Measurements from ENCODE around the gene ANKRD27.
A peak's percentile ranks its signal among the peaks of the same experiment; 100 is the strongest.

The ANKRD27 gene

GRCh38 chr19:32570081-32570785 lies 104.7 kb downstream of the ANKRD27 start:
- peak; percentile 23 to 29 (median 26) for DNase-seq
- Histone ChIP-seq H3K4me1 (ENCODE audit: control insufficient read depth, insufficient read depth, low read length, poor library complexity, severe bottlenecking) (peaks cover 2% of the 10 kb centered on the region), H3K4me3 (ENCODE audit: insufficient read depth, low read depth, low read length, poor library complexity, severe bottlenecking) (no peak overlapping the region), H3K9me3 (ENCODE audit: control insufficient read depth, low read length) (no peaks in the 10 kb centered on the region), H3K27ac (ENCODE audit: insufficient read depth, low read length, poor library complexity, severe bottlenecking) (no peak overlapping the region), H3K36me3 (ENCODE audit: control insufficient read depth, insufficient read depth, low read length) (no peaks in the 10 kb centered on the region), H3K27me3 (replicated peaks; ENCODE audit: control insufficient read depth, insufficient read depth, low read length, poor library complexity, severe bottlenecking) (peaks cover 3% of the 10 kb centered on the region)

DNA sequence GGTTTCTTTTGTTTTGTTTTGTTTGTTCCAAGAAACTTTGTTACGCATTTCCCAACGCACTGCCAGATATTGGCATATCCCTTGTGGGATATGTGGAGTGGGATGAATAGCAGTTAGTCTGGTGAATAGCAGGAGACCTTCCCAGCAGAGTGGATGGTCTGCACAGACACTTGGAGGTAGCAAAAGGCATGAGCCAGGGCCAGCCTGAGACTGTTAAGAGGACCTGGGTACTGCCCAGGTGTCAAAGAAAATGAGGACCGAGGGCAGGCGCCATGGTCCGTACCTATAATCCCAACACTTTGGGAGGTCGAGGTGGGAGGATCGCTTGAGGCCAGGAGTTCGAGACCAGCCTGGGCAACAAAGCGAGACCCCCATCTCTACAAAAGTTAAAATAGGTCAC lies 107.5 kb downstream of the ANKRD27 start:
- DNase-seq, result no peak
- Histone ChIP-seq H3K27me3 (replicated peaks; ENCODE audit: control insufficient read depth, insufficient read depth, low read length, poor library complexity, severe bottlenecking) (peaks cover 3% of the 10 kb centered on the region), H3K9me3 (ENCODE audit: control insufficient read depth, low read length) (no peaks in the 10 kb centered on the region), H3K36me3 (ENCODE audit: control insufficient read depth, insufficient read depth, low read length) (no peaks in the 10 kb centered on the region), H3K4me1 (ENCODE audit: control insufficient read depth, insufficient read depth, low read length, poor library complexity, severe bottlenecking) (no peaks in the 10 kb centered on the region), H3K27ac (ENCODE audit: insufficient read depth, low read length, poor library complexity, severe bottlenecking) (no peak overlapping the region), H3K4me3 (ENCODE audit: insufficient read depth, low read depth, low read length, poor library complexity, severe bottlenecking) (no peak overlapping the region)

- Histone ChIP-seq H3K27ac (ENCODE audit: insufficient read depth, low read length, poor library complexity, severe bottlenecking) (no peak overlapping the region), H3K4me3 (ENCODE audit: insufficient read depth, low read depth, low read length, poor library complexity, severe bottlenecking) (no peak overlapping the region), H3K36me3 (ENCODE audit: control insufficient read depth, insufficient read depth, low read length) (no peaks in the 10 kb centered on the region), H3K4me1 (ENCODE audit: control insufficient read depth, insufficient read depth, low read length, poor library complexity, severe bottlenecking) (no peaks in the 10 kb centered on the region), H3K9me3 (ENCODE audit: control insufficient read depth, low read length) (no peaks in the 10 kb centered on the region), H3K27me3 (replicated peaks; ENCODE audit: control insufficient read depth, insufficient read depth, low read length, poor library complexity, severe bottlenecking) (peaks cover 3% of the 10 kb centered on the region)
- DNase-seq, result no peak
These were observed 108.6 kb downstream of the ANKRD27 start for GRCh38 chr19:32566246-32566830.

GRCh38 chr19:32563761-32564160 lies 111.2 kb downstream of the ANKRD27 start:
- Histone ChIP-seq H3K4me1 (ENCODE audit: control insufficient read depth, insufficient read depth, low read length, poor library complexity, severe bottlenecking) (no peaks in the 10 kb centered on the region), H3K27me3 (replicated peaks; ENCODE audit: control insufficient read depth, insufficient read depth, low read length, poor library complexity, severe bottlenecking) (peaks cover 3% of the 10 kb centered on the region), H3K9me3 (ENCODE audit: control insufficient read depth, low read length) (no peaks in the 10 kb centered on the region), H3K27ac (ENCODE audit: insufficient read depth, low read length, poor library complexity, severe bottlenecking) (no peak overlapping the region), H3K36me3 (ENCODE audit: control insufficient read depth, insufficient read depth, low read length) (no peaks in the 10 kb centered on the region), H3K4me3 (ENCODE audit: insufficient read depth, low read depth, low read length, poor library complexity, severe bottlenecking) (no peak overlapping the region)
- no peak for DNase-seq

DNA sequence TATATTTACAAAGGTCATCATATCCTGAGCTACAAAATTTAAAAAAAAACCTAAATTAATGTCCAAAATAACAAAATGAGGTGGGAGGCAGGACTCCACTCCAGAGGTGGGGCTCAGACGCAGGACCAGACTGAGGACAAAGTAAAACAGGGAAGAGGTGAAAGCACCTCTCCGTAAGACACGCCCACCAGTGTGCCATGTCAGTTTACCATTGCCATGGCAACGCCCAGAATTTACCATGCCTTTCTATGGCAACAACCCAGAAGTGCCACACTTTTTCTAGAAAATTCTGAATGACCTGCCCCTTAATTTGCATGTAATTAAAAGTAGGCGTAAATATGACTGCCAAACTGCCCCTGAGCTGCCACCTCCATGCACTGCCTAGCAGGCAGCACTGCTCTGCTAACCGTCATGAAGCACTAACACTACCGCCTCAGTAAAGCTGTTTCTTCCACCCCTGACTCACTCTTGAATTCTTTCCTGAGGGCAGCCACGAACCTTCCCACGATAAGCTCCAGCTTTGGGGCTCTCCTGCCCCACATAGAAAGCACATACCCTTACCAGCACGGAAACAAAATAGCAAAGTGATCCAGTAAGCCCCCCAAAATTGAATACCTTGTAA lies 116.3 kb downstream of the ANKRD27 start:
- Histone ChIP-seq H3K36me3 (ENCODE audit: control insufficient read depth, insufficient read depth, low read length) (no peaks in the 10 kb centered on the region), H3K27me3 (replicated peaks; ENCODE audit: control insufficient read depth, insufficient read depth, low read length, poor library complexity, severe bottlenecking) (no peaks in the 10 kb centered on the region), H3K27ac (ENCODE audit: insufficient read depth, low read length, poor library complexity, severe bottlenecking) (no peak overlapping the region), H3K9me3 (ENCODE audit: control insufficient read depth, low read length) (no peaks in the 10 kb centered on the region), H3K4me1 (ENCODE audit: control insufficient read depth, insufficient read depth, low read length, poor library complexity, severe bottlenecking) (no peaks in the 10 kb centered on the region), H3K4me3 (ENCODE audit: insufficient read depth, low read depth, low read length, poor library complexity, severe bottlenecking) (no peak overlapping the region)
- DNase-seq, result no peak

- Histone ChIP-seq H3K4me1 (ENCODE audit: control insufficient read depth, insufficient read depth, low read length, poor library complexity, severe bottlenecking) (no peaks in the 10 kb centered on the region), H3K4me3 (ENCODE audit: insufficient read depth, low read depth, low read length, poor library complexity, severe bottlenecking) (no peak overlapping the region), H3K36me3 (ENCODE audit: control insufficient read depth, insufficient read depth, low read length) (no peaks in the 10 kb centered on the region), H3K27me3 (replicated peaks; ENCODE audit: control insufficient read depth, insufficient read depth, low read length, poor library complexity, severe bottlenecking) (no peaks in the 10 kb centered on the region), H3K27ac (ENCODE audit: insufficient read depth, low read length, poor library complexity, severe bottlenecking) (no peak overlapping the region), H3K9me3 (ENCODE audit: control insufficient read depth, low read length) (no peaks in the 10 kb centered on the region)
- DNase-seq, result no peak
These were observed 119.2 kb downstream of the ANKRD27 start for GRCh38 chr19:32555786-32556185.

DNA sequence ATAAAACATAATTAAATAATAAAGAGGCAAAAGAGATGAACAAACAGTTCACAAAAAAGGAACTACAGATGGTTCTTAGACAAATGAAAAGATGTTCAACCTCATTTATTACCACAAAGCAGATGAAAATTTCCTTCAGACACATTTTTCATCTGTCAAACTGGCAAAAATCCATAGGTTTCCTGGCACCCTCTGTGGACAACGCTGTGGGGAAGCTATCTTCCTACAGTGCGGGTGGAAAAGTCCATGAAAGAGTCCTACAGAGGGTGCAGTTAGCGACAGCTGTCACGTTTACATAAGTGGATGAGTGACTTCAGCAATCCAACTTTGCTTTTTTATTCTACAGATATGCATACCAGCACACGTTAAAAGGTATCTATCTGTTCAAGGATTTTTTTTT lies 124.3 kb downstream of the ANKRD27 start:
- Histone ChIP-seq H3K27ac (ENCODE audit: insufficient read depth, low read length, poor library complexity, severe bottlenecking) (no peak overlapping the region), H3K9me3 (ENCODE audit: control insufficient read depth, low read length) (no peaks in the 10 kb centered on the region), H3K36me3 (ENCODE audit: control insufficient read depth, insufficient read depth, low read length) (no peaks in the 10 kb centered on the region), H3K27me3 (replicated peaks; ENCODE audit: control insufficient read depth, insufficient read depth, low read length, poor library complexity, severe bottlenecking) (no peaks in the 10 kb centered on the region), H3K4me3 (ENCODE audit: insufficient read depth, low read depth, low read length, poor library complexity, severe bottlenecking) (no peak overlapping the region), H3K4me1 (ENCODE audit: control insufficient read depth, insufficient read depth, low read length, poor library complexity, severe bottlenecking) (no peaks in the 10 kb centered on the region)
- DNase-seq, result no peak
